Glutamatergic neuron (in vitro differentiated cells): ENCODE data around the gene GLI1. TPM values are rescaled to one million over a fixed set of nuclear protein-coding genes. Genes with fewer than 3 reads are reported as not detected.
A peak's percentile ranks its signal among the peaks of the same experiment; 100 is the strongest.

Source experiments
- DNase-seq: peaks from one replicate; pipeline ENCODE4 v3.0.0; 2022
- H3K27ac Mint-ChIP-seq: one replicate; pipeline ENCODE4 v1.8.0; 2020; ENCODE audit warnings: mild to moderate bottlenecking, mixed read lengths, inconsistent platforms; ENCODE audit not compliant: unreplicated experiment
- H3K27me3 Mint-ChIP-seq: one replicate; pipeline ENCODE4 v1.8.0; 2020; ENCODE audit warnings: mild to moderate bottlenecking, moderate library complexity, mixed read lengths, inconsistent platforms; ENCODE audit not compliant: unreplicated experiment
- H3K36me3 Mint-ChIP-seq: one replicate; pipeline ENCODE4 v1.8.0; 2020; ENCODE audit warnings: mild to moderate bottlenecking, mixed read lengths, inconsistent platforms; ENCODE audit not compliant: unreplicated experiment
- H3K4me1 Mint-ChIP-seq: one replicate; pipeline ENCODE4 v1.8.0; 2020; ENCODE audit warnings: mild to moderate bottlenecking, low read depth, mixed read lengths, inconsistent platforms; ENCODE audit not compliant: unreplicated experiment
- H3K4me3 Mint-ChIP-seq: one replicate; pipeline ENCODE4 v1.8.0; 2020; ENCODE audit warnings: mild to moderate bottlenecking, mixed read lengths, inconsistent platforms; ENCODE audit not compliant: unreplicated experiment
- H3K9me3 Mint-ChIP-seq: one replicate; pipeline ENCODE4 v1.8.0; 2020; ENCODE audit warnings: mild to moderate bottlenecking, moderate library complexity, mixed read lengths, inconsistent platforms; ENCODE audit not compliant: unreplicated experiment
- total RNA-seq: library from RNA; stranded (reverse); fragmentation: NEBNext Ultra II Directional; extraction: Animal tissue kit (Norgen Biotek cat#: 25700); gene quantifications from one replicate; pipeline ENCODE4 v1.2.1, GENCODE V29; 2021; ENCODE audit not compliant: unreplicated experiment
- TF ChIP-seq, protein P1 (sequence below): fragments of 200-600 bp; sonication (generic); IDR thresholded peaks from one replicate; pipeline ENCODE4 v1.5.0; 2021; ENCODE audit not compliant: partially characterized antibody, unreplicated experiment

The GLI1 gene
- total RNA-seq, 1 donor from 2014 or later: 2.3 TPM

DNA sequence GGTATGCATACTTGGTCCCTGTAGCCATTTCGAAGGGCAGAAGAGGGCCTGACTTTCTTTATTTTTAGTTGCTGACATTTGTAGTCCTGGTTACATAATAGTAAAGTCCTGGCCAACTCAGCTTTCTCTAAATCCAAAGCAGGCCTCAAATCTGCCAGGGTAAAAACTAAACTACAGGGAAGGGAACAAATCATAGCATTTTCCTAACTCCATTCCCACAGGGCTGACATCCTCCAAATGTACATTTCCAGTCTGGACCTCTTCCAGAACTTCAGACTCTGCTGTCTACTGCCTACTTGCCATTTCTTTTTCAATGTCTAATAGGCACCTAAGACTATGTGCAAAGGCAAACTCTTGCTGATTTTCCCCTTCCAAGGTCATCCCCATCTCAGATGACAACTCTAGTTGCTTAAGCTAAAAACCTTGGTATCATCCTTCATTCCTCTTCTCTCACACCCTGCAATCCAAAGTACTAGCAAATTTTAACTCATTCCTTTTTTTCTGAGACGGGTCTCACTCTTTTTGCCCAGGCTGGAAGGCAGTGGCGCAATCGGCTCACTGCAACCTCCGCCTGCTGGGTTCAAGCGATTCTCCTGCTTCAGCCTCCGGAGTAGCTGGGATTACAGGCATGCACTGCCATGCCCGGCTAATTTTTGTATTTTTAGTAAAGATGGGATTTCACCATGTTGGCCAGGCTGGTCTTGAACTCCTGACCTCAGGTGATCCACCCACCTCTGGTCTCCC lies 58.8 kb downstream of the GLI1 start:
- TF ChIP-seq, protein P1, sequence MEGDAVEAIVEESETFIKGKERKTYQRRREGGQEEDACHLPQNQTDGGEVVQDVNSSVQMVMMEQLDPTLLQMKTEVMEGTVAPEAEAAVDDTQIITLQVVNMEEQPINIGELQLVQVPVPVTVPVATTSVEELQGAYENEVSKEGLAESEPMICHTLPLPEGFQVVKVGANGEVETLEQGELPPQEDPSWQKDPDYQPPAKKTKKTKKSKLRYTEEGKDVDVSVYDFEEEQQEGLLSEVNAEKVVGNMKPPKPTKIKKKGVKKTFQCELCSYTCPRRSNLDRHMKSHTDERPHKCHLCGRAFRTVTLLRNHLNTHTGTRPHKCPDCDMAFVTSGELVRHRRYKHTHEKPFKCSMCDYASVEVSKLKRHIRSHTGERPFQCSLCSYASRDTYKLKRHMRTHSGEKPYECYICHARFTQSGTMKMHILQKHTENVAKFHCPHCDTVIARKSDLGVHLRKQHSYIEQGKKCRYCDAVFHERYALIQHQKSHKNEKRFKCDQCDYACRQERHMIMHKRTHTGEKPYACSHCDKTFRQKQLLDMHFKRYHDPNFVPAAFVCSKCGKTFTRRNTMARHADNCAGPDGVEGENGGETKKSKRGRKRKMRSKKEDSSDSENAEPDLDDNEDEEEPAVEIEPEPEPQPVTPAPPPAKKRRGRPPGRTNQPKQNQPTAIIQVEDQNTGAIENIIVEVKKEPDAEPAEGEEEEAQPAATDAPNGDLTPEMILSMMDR: no peak
- Mint-ChIP-seq H3K27ac (peak overlapping the region; percentile 91), H3K9me3 (peaks cover 38% of the 10 kb centered on the region), H3K36me3 (peaks cover 7% of the 10 kb centered on the region), H3K27me3 (peaks cover 25% of the 10 kb centered on the region), H3K4me3 (peak overlapping the region; percentile 95), H3K4me1 (peaks cover 20% of the 10 kb centered on the region)
- DNase-seq: no peak

DNA sequence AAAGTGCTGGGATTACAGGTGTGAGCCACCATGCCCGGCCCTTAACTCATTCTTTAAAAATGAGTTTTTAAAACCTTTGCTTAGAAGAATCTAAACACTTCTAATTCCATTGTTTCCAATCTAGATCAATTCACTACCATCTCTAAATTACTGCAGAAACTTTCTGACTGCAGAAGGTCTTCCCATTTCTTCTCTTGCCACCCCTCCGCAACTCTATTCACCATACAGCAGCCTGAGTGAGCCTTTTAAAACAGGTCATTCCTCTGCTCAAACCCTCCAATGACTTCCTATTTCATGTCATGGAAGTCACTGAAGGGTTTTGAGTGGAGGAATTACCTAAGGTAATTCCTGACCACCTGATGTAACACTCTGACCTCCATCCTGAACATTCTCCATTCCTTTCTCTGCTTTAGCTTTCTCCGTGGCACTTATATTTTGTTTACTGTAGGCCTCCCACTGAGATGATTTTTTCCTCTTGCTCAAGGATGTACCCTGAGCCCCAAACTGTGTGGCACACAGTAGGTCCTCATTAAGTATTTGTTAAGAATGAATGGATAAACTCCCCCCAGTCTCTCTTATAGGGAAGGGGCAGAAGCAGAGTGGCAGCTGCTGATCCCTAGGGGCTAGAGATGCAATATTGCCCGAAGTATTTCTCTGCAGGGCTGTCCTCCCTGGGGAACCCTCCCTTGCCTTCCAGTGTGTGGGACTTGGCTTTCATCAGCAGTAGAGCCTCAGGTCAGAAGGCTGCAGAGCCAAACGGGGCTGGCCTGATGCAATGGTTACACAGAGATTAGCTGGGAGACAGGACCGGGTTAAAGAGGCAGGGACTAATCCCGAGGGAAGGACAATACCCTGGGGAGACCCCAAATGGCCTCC lies 59.6 kb downstream of the GLI1 start:
- TF ChIP-seq, protein P1: no peak
- Mint-ChIP-seq H3K4me3 (peak overlapping the region; percentile 95), H3K27ac (peak overlapping the region; percentile 91), H3K27me3 (peaks cover 30% of the 10 kb centered on the region), H3K4me1 (peaks cover 24% of the 10 kb centered on the region), H3K36me3 (peaks cover 7% of the 10 kb centered on the region), H3K9me3 (peaks cover 43% of the 10 kb centered on the region)
- peak; percentile 78 for DNase-seq

DNA sequence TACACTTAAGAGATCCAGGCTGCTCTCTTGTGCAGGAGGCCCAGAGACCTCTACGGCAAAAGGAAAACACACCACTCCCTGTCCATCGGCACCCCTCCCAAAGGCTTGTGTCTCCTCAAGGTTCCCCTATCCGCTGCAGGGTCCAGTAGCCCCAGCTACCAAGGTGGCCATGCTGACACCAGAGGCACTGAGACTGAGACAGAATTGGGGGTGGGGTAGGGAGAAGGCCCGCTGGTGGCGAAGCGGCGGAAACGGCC lies 60.1 kb downstream of the GLI1 start:
- TF ChIP-seq, protein P1: no peak
- peaks cover 30% of the 10 kb centered on the region for H3K4me1 Mint-ChIP-seq
- H3K4me3 Mint-ChIP-seq: peak overlapping the region; percentile 95
- H3K36me3 Mint-ChIP-seq: peaks cover 7% of the 10 kb centered on the region
- peaks cover 34% of the 10 kb centered on the region for H3K27me3 Mint-ChIP-seq
- no peak for DNase-seq
- H3K9me3 Mint-ChIP-seq: peaks cover 43% of the 10 kb centered on the region
- peak overlapping the region; percentile 91 for H3K27ac Mint-ChIP-seq

DNA sequence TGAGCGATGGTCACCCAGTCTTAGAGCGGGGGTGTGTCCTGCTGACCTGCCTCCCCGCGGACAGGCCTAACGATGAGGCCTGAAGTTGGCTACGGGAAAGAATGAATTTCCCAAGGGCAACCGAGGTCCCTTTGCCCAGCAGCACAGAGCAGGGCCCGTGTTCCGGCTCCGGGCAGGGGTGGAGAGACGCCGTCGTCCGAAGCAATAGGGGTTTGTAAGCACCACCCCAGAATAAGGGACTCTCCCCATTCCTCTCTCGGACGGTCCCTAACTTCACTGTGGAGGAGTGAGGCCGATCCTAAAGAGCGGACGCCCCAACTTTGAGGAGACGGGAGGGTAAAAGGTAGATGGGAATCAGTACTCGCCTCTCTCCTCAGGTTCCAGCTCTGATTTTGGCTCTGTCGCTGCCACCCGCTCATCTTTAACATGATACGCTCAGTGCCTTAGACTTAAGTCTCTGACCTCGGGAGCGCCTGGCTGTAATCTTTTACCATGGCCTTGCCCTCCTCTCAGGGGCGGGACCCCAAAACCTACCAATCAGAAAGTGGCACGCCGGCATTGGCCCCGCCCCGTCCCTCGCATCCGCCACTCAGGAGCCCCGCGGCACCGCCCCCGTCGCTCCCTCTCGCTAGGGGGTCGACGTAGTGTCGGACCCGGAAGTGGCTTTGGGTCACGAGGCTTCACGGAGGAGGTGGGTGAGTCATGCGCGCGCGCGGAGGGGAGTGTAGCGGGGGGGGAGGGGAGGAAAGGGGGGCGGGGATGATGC lies 60.7 kb downstream of the GLI1 start, which contains the start of gene DDIT3:
Gene DDIT3 (minus strand): TSS at position 462 of the 766 bp plus-strand sequence. CDS start 3,108 bp downstream, outside the sequence.
- H3K4me3 Mint-ChIP-seq: peak within 1 kb of the TSS; percentile 95
- TF ChIP-seq, protein P1: no peak
- H3K27me3 Mint-ChIP-seq: peaks cover 38% of the 10 kb centered on the region
- H3K27ac Mint-ChIP-seq: peak within 1 kb of the TSS; percentile 99
- H3K36me3 Mint-ChIP-seq: peaks cover 7% of the 10 kb centered on the region
- DNase-seq: peak; percentile 100
- peaks cover 34% of the 10 kb centered on the region for H3K4me1 Mint-ChIP-seq
- H3K9me3 Mint-ChIP-seq: peaks cover 45% of the 10 kb centered on the region
